Fibroblast of skin of left biceps (primary cell): Measurements from ENCODE around the gene MYOZ1.
"Not testable (repeated sequence)": the region's sequence is repeated elsewhere in the genome, so short reads cannot be mapped to it uniquely, and the experiment has no call there.

Source experiments
- DNase-seq, 2 experiments: peaks; one replicate each; pipeline ENCODE4 v3.0.0-alpha.2; 2013; ENCODE audit warnings: low read depth in 2 of 2

The MYOZ1 gene

DNA sequence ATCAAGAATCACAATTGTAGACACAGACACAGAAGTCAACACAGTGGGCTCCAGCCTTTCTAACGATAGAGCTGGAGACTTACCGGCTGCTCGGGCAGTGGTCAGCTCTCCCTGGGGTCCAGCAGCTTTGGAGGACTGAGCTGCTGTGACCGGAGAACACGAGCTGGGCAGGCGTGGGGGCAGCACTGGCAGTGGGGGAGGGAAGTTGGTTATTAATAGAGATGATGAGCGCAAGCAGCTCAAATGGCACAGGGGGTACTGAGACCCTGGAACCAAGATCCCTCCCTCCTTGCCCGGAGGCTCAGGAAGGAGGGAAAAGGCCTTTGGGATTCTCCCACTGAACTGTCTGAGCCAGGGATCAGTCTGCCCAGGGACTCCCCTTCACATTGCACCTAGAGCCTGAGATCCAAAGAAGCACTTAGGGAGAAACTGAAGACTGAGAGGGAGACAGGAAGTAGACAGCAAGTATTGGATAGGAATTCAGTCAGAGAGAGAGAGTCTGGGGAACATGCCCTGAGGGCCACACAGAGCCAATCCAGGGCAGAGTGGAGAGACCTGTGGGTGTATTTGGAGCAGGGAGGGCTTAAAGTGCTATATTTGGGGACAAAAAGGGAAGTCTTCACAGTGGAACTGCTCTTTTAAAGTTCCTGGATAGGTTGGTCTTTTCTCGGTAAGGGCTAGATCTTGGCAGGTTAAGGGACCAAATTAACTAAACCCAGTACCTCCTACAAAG is at the start of gene MYOZ1:
MYOZ1 (minus strand) TSS at position 147 of the 733 bp plus-strand sequence. CDS start 1,457 bp downstream, outside the sequence.
- no peak for DNase-seq

- not testable (repeated sequence) for DNase-seq
Observed at GRCh38 chr10:73690755-73691154, 49.5 kb upstream of the MYOZ1 start.

GRCh38 chr10:73689596-73689995 is 48.3 kb upstream of the MYOZ1 start:
- not testable (repeated sequence) for DNase-seq

DNA sequence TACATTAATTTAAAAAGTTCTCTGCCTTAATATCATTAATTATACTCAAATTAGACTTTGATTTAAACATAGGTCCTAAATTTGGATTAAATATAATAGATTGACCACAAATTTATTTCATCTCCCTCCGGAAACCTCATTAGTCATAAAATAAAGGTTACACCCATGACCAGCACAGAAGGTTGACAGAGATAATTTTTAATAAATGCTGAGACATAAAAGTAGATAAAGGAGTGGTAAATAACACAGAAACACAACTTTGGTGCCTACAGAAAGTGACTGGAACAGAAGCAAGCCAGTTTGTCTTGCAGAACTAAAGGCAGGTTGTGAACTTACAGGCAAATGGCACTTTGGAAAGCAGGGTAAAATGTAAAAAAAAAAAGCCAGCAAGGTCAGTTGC is 46.4 kb upstream of the MYOZ1 start:
- DNase-seq = not testable (repeated sequence)

DNA sequence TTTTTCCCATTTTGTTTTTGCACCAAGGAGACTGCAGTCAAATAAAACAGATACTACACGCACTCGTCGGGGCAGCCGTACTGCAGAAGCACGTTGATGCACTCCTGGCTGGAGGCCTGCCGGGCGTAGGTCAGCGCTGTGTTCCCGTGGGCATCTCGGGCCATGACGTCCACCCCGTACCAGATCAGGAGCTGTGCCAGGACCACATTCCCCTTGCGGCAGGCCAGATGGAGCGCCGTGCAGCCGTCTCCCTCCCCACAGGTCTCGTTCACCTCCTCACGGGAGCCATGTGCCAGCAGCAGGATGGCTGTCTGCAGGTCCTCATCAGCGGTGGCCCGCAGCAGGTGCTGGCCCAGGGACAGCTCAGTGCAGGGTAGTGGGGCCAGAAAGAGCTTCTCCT is 33.3 kb upstream of the MYOZ1 start:
- not testable (repeated sequence) for DNase-seq

DNA sequence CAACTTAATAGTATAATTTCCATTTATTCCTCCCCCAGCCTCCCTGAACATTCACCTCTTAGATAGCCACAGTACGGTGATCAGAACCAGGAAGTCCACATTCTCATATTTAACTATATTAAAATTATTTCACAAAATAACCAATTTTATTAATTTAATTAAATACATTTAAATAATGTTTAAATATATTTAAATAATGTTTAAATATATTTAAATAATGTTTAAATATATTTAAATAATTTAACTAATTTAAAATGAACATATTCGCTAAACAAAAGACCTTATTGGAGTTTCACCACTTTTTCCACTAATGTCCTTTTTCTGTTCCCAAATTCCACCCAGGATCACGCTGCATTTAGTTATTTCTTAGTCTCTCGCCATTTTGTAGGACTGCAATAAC is 27.1 kb upstream of the MYOZ1 start:
- not testable (repeated sequence) for DNase-seq

DNA sequence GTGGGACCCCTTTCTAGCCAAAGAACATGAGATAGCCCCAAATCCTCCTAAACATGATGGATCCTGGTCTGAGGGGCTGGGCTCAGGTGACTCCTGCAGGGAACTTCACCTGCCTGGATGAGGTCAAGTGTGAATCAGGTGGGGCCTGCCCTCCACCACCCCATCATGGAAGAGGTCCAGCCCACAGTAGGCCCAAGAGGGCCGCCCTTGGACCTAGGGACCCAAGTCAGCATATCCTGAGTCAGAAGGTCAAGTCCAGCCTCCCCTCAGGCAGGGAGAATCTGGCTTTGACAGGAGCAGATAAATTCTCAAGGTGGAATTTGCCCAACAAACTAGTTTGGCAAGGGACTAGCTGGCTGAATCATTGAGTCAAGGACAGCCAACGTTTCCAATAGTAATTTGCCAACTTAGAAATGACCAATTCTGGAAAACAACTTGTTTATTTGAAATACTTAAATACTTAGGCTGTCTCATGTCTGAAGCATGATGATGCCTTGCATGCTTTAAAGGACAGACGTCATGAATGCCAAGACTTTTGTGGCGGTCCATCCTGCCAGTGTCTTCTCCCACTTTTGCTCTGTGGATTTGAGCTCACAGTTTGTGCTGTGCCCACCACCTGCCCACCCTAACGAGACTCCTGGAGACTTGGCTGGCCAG is 25.0 kb upstream of the MYOZ1 start:
- not testable (repeated sequence) for DNase-seq

GRCh38 chr10:73665581-73665980 is 24.3 kb upstream of the MYOZ1 start:
- DNase-seq = not testable (repeated sequence)

DNA sequence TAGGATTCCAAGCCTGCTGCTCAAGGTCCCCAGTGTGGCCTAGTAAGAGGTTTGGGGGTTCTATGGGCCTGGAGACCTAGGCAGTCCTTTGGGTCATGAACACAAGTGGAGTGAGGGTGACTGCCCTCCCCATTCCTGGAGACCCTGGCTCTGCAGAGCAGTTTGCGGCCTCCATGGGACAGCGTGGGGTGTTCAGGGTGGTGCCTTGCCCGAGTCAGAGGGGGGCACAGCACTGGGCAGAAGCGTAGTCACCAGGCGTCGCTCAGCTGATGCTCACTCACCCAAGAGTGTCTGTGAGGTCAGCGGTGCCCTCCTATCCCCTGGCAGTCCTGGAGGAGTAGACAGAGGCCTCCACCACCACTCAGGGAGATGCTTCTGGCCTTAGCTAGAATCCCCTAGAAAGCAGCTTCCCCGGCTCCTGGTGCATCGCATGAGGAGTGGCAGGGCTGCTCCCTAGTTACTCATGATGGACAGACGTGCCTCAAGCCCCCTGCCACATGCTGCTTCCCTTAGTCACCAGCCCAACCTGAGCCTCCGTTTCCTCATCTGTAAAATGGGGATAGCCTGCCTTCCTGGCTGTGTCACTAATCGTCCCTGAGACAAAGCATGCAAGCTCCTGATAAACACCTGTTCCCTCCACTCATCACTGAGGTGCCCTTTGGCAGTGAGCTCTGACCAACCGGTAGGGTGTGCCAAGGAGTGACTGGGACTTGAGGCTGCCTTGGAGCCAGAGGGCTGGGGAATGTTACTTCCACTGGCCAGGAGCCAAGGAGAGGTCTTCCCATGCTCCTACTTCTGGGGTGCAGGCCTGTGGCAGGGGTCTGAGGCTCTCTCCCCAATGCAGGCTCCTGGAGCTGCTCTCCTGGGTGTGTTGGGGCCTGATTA is 23.1 kb upstream of the MYOZ1 start:
- DNase-seq = not testable (repeated sequence)

DNA sequence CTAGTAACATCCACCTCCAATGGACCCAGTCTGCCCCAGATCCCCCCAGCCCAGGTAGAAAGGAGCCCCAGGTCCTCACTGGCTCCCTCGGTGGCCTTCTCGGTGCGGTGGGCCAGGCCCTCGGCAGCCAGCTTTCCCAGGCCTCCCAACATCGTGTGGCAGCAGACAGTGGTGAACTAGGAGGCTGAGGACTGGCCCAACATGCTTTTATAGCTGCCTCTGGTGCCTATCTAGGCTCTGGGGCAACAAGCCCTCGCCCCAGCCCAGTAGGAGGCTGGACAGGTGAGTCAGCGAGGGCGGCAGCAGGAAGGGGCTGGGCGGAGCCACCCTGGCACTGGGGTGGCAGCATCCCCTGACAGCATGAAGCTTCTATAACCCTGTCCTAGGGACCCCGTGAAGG is 22.3 kb upstream of the MYOZ1 start:
- DNase-seq = not testable (repeated sequence)

DNA sequence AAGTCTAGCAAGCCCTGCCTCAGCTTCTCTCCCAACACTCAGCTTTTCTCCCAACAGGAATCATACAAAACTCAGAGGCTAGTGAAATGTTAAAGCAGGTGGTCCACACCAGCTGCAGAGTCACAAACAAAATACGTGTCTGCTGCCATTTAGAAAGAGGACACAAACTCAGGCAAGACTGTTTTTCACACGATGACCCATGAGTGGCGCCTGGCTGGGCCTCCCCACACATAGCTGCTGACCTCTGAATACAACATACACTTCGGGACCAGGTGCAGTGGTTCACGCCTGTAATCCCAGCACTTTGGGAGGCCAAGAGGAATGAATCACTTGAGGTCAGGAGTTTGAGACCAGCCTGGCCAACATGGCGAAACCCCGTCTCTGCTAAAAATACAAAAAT is 21.4 kb upstream of the MYOZ1 start:
- DNase-seq = not testable (repeated sequence)

GRCh38 chr10:73655990-73656298 is 14.7 kb upstream of the MYOZ1 start, which contains the start of gene SYNPO2L:
SYNPO2L (minus strand) TSS chr10:73656029; CDS start chr10:73655922, 107 bp downstream.
- no peak for DNase-seq

- DNase-seq = no peak
Observed at GRCh38 chr10:73655257-73655989, 14.1 kb upstream of the MYOZ1 start.

DNA sequence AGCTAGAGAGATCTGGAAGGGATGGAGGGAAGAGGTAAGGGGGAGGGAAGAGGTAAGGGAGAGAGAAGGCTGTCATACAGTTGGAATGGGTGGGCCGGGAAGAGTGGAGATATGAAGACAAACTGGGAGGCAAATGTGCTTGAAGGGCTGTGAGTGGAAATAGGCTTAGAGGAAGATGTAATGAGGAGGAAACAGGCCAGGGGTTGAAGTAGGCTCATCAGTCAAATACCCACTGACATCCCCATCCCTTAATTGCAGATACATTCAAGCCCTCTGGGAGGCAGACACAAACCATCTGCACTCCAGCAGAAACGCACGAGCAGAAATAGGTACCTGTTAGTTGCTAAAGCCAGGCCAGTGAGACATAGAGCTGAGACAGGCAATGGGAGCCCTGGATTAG is 12.4 kb upstream of the MYOZ1 start:
- DNase-seq = no peak

- DNase-seq = no peak
Observed at GRCh38 chr10:73653195-73653594, 11.9 kb upstream of the MYOZ1 start.

- peak; percentile 68 to 76 for DNase-seq
Observed at GRCh38 chr10:73650537-73651331, 9.5 kb upstream of the MYOZ1 start.

DNA sequence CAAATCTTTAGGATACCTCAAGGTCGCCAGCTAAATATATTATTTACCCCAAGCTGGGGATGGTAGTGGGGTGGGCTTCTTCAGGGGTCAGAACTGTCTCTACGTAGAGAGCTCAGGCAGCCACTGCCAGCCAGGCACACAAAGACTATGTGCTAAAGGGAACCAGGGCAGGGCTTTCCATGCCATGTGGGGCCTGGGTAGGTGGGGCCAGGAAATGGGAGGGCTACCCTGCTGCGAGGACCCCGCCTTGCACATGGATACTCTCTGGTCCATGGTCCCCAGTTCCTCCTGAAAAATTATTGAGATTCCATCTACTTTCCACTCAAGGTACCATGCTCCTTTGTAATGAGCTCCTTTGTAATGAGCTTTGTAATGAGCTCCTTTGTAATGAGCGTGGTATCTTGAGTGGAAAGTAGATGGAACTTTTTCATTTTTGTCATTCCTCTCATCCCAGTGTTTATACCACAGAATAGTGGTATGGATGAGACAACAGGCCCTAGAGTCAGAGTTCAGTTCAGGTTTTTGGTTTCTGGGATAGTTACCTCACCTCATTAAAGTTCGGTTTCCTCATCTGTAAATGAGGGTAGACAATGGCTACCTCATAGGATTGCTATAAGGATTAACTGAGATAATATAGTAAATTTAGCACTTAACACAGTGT is 8.7 kb upstream of the MYOZ1 start:
- peak in 1 of 2 experiments; percentile 23 for DNase-seq

GRCh38 chr10:73648975-73649829 is 7.9 kb upstream of the MYOZ1 start:
- DNase-seq = no peak
